IgD-negative memory B cell (primary cell): ENCODE measurements around the gene ACP1. TPM values are rescaled to one million over a fixed set of nuclear protein-coding genes. Genes with fewer than 3 reads are reported as not detected.
A peak's percentile ranks its signal among the peaks of the same experiment; 100 is the strongest.

Experiments
- H3K27ac Mint-ChIP-seq, 3 donors: one replicate each; pipeline ENCODE4 v1.8.0; 2020 to 2022; ENCODE audit warnings: mild to moderate bottlenecking in 3 of 3, mixed read lengths in 3 of 3, moderate library complexity in 1 of 3
- H3K27me3 Mint-ChIP-seq: one replicate; pipeline ENCODE4 v1.8.0; 2021; ENCODE audit warnings: mixed read lengths
- H3K36me3 Mint-ChIP-seq: one replicate; pipeline ENCODE4 v1.8.0; 2020; ENCODE audit warnings: mild to moderate bottlenecking, mixed read lengths
- H3K4me1 Mint-ChIP-seq, 3 donors: one replicate each; pipeline ENCODE4 v1.8.0; 2020 to 2022; ENCODE audit warnings: mixed read lengths in 3 of 3, mild to moderate bottlenecking in 1 of 3
- H3K4me3 Mint-ChIP-seq, 4 donors: one replicate each; pipeline ENCODE4 v1.8.0; 2020 to 2022; ENCODE audit warnings: mild to moderate bottlenecking in 4 of 4, mixed read lengths in 4 of 4, moderate library complexity in 3 of 4
- H3K9me3 Mint-ChIP-seq, 3 donors: one replicate each; pipeline ENCODE4 v1.8.0; 2020 to 2021; ENCODE audit warnings: mixed read lengths in 3 of 3, mild to moderate bottlenecking in 1 of 3
- polyA plus RNA-seq: library from polyadenylated mRNA; unstranded; fragments of 300-500 nt; fragmentation: Illumina TruSeq; gene quantifications from one replicate; pipeline ENCODE4 v1.2.3, GENCODE V29; 2021

The ACP1 gene
- polyA plus RNA-seq, 1 donor from 2014 or later = 158 TPM

GRCh38 chr2:263022-263738 lies 1.6 kb upstream of the ACP1 start:
- H3K27me3 Mint-ChIP-seq = no peaks in the 10 kb centered on the region
- peaks cover 3% of the 10 kb centered on the region for H3K36me3 Mint-ChIP-seq
- peaks cover 13 to 20% (median 15%) of the 10 kb centered on the region in 3 donors for H3K4me1 Mint-ChIP-seq
- peaks cover 0 to 6% (median 0%) of the 10 kb centered on the region in 3 donors for H3K9me3 Mint-ChIP-seq
- H3K4me3 Mint-ChIP-seq = peak overlapping the region; percentile 87 to 97 (median 95)
- H3K27ac Mint-ChIP-seq = peak overlapping the region; percentile 80 to 98 (median 81)

- H3K4me3 Mint-ChIP-seq = peak within 1 kb of the TSS; percentile 93 to 100 (median 97)
- H3K27ac Mint-ChIP-seq = peak within 1 kb of the TSS; percentile 97 to 98 (median 97)
- H3K4me1 Mint-ChIP-seq = peaks cover 15 to 27% (median 17%) of the 10 kb centered on the region in 3 donors
- peaks cover 0 to 1% (median 0%) of the 10 kb centered on the region in 3 donors for H3K9me3 Mint-ChIP-seq
- no peaks in the 10 kb centered on the region for H3K27me3 Mint-ChIP-seq
- peaks cover 3% of the 10 kb centered on the region for H3K36me3 Mint-ChIP-seq
These were observed 814 bp upstream of the ACP1 start, which contains the start of gene SH3YL1 for GRCh38 chr2:263774-264492. SH3YL1 (minus strand) TSS chr2:264032; CDS start chr2:263984, 48 bp downstream.

- peaks cover 27 to 47% (median 29%) of the 10 kb centered on the region in 3 donors for H3K4me1 Mint-ChIP-seq
- no peaks in the 10 kb centered on the region for H3K9me3 Mint-ChIP-seq
- no peak overlapping the region for H3K27ac Mint-ChIP-seq
- no peaks in the 10 kb centered on the region for H3K27me3 Mint-ChIP-seq
- H3K36me3 Mint-ChIP-seq = peaks cover 2% of the 10 kb centered on the region
- peak overlapping the region in 1 of 4 donors; percentile 12 for H3K4me3 Mint-ChIP-seq
These were observed 3.6 kb downstream of the ACP1 start for GRCh38 chr2:268323-268722.

- Mint-ChIP-seq H3K4me3 (peak overlapping the region in 1 of 4 donors; percentile 24), H3K9me3 (no peaks in the 10 kb centered on the region), H3K36me3 (peaks cover 2% of the 10 kb centered on the region), H3K27ac (no peak overlapping the region), H3K4me1 (peaks cover 30 to 49% (median 31%) of the 10 kb centered on the region in 3 donors), H3K27me3 (no peaks in the 10 kb centered on the region)
These were observed 4.7 kb downstream of the ACP1 start for GRCh38 chr2:269356-270030.

GRCh38 chr2:270861-271260 lies 6.1 kb downstream of the ACP1 start:
- H3K9me3 Mint-ChIP-seq = no peaks in the 10 kb centered on the region
- no peaks in the 10 kb centered on the region for H3K27me3 Mint-ChIP-seq
- peaks cover 34 to 54% (median 37%) of the 10 kb centered on the region in 3 donors for H3K4me1 Mint-ChIP-seq
- no peak overlapping the region for H3K27ac Mint-ChIP-seq
- peaks cover 6% of the 10 kb centered on the region for H3K36me3 Mint-ChIP-seq
- no peak overlapping the region for H3K4me3 Mint-ChIP-seq

GRCh38 chr2:271917-272316 lies 7.2 kb downstream of the ACP1 start:
- H3K27ac Mint-ChIP-seq = no peak overlapping the region
- no peaks in the 10 kb centered on the region for H3K27me3 Mint-ChIP-seq
- no peaks in the 10 kb centered on the region for H3K9me3 Mint-ChIP-seq
- no peak overlapping the region for H3K4me3 Mint-ChIP-seq
- peaks cover 6% of the 10 kb centered on the region for H3K36me3 Mint-ChIP-seq
- H3K4me1 Mint-ChIP-seq = peaks cover 32 to 46% (median 34%) of the 10 kb centered on the region in 3 donors

- Mint-ChIP-seq H3K27ac (no peak overlapping the region), H3K27me3 (no peaks in the 10 kb centered on the region), H3K9me3 (no peaks in the 10 kb centered on the region), H3K4me1 (peaks cover 22 to 37% (median 33%) of the 10 kb centered on the region in 3 donors), H3K4me3 (no peak overlapping the region), H3K36me3 (peaks cover 6% of the 10 kb centered on the region)
These were observed 8.6 kb downstream of the ACP1 start for GRCh38 chr2:273333-273732.

GRCh38 chr2:274503-274902 lies 9.8 kb downstream of the ACP1 start:
- peak overlapping the region in 1 of 4 donors; percentile 47 for H3K4me3 Mint-ChIP-seq
- peaks cover 17 to 30% (median 29%) of the 10 kb centered on the region in 3 donors for H3K4me1 Mint-ChIP-seq
- no peaks in the 10 kb centered on the region for H3K27me3 Mint-ChIP-seq
- H3K27ac Mint-ChIP-seq = peak overlapping the region in 1 of 3 donors; percentile 43
- H3K9me3 Mint-ChIP-seq = no peaks in the 10 kb centered on the region
- H3K36me3 Mint-ChIP-seq = peaks cover 6% of the 10 kb centered on the region

DNA sequence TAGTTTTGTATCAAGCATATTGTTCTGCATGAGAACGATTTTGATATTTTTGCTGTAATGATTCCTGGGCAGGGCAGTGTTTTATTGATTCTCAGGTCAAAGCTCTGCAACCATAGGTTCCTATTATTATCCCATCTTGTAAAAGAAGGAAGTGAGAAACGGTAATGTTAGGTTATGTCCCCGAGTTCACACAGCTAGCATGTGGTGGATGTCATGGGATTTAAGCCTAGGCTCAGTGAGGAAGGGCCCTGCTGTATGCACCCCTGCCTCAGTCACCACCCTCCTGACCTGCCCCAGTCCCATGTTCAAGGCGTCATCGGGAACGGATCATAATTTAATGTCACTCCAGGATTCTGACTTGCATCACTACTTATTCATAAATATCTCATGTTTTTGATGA lies 10.7 kb downstream of the ACP1 start:
- H3K9me3 Mint-ChIP-seq = no peaks in the 10 kb centered on the region
- H3K4me3 Mint-ChIP-seq = peak overlapping the region in 1 of 4 donors; percentile 56
- no peaks in the 10 kb centered on the region for H3K27me3 Mint-ChIP-seq
- H3K4me1 Mint-ChIP-seq = peaks cover 13 to 20% (median 20%) of the 10 kb centered on the region in 3 donors
- H3K36me3 Mint-ChIP-seq = peaks cover 9% of the 10 kb centered on the region
- peak overlapping the region in 2 of 3 donors; percentile 33 to 53 for H3K27ac Mint-ChIP-seq

GRCh38 chr2:278312-278926 lies 13.7 kb downstream of the ACP1 start:
- H3K4me3 Mint-ChIP-seq = no peak overlapping the region
- H3K27ac Mint-ChIP-seq = no peak overlapping the region
- H3K4me1 Mint-ChIP-seq = peaks cover 10 to 14% (median 11%) of the 10 kb centered on the region in 3 donors
- no peaks in the 10 kb centered on the region for H3K27me3 Mint-ChIP-seq
- peaks cover 9% of the 10 kb centered on the region for H3K36me3 Mint-ChIP-seq
- no peaks in the 10 kb centered on the region for H3K9me3 Mint-ChIP-seq

- Mint-ChIP-seq H3K27ac (no peak overlapping the region), H3K4me1 (peaks cover 10 to 14% (median 11%) of the 10 kb centered on the region in 3 donors), H3K4me3 (no peak overlapping the region), H3K27me3 (no peaks in the 10 kb centered on the region), H3K36me3 (peaks cover 9% of the 10 kb centered on the region), H3K9me3 (no peaks in the 10 kb centered on the region)
These were observed 14.2 kb downstream of the ACP1 start for GRCh38 chr2:278927-279320.

DNA sequence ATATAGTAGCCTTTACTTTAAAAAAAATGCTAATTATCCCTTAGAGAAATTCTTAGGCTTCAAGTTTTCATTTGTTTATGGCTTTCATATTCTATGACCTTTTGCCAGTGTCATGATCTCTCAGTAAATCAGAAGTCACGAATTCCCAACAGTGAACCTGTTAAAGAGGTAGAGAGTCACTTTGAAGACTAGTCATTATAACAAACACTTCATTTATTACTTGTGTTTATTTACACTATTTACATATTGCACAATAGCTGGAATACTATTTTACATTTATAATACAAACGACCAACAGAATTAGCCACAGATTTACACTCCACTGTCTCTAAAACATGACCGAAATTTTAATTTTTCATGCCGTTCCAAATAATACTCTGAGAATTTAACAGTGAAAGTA lies 14.6 kb downstream of the ACP1 start:
- no peaks in the 10 kb centered on the region for H3K9me3 Mint-ChIP-seq
- H3K4me3 Mint-ChIP-seq = no peak overlapping the region
- no peaks in the 10 kb centered on the region for H3K27me3 Mint-ChIP-seq
- peaks cover 7 to 13% (median 11%) of the 10 kb centered on the region in 3 donors for H3K4me1 Mint-ChIP-seq
- peaks cover 9% of the 10 kb centered on the region for H3K36me3 Mint-ChIP-seq
- H3K27ac Mint-ChIP-seq = no peak overlapping the region

- H3K4me3 Mint-ChIP-seq = no peak overlapping the region
- no peaks in the 10 kb centered on the region for H3K9me3 Mint-ChIP-seq
- peaks cover 12% of the 10 kb centered on the region for H3K36me3 Mint-ChIP-seq
- H3K27ac Mint-ChIP-seq = no peak overlapping the region
- peaks cover 4 to 9% (median 6%) of the 10 kb centered on the region in 3 donors for H3K4me1 Mint-ChIP-seq
- H3K27me3 Mint-ChIP-seq = peaks cover 1% of the 10 kb centered on the region
These were observed 15.4 kb downstream of the ACP1 start for GRCh38 chr2:279956-280649.

- no peak overlapping the region for H3K4me3 Mint-ChIP-seq
- H3K27ac Mint-ChIP-seq = no peak overlapping the region
- H3K27me3 Mint-ChIP-seq = peaks cover 1% of the 10 kb centered on the region
- H3K4me1 Mint-ChIP-seq = peaks cover 0 to 7% (median 0%) of the 10 kb centered on the region in 3 donors
- peaks cover 8% of the 10 kb centered on the region for H3K36me3 Mint-ChIP-seq
- no peaks in the 10 kb centered on the region for H3K9me3 Mint-ChIP-seq
These were observed 15.9 kb downstream of the ACP1 start for GRCh38 chr2:280650-281110.
